HepG2 (cell line): Measurements from ENCODE around the gene CDCA4. TPM values are rescaled to one million over a fixed set of nuclear protein-coding genes. Genes with fewer than 3 reads are reported as not detected.

Experiments used
- ATAC-seq: fragments of 200-7000 bp; cut with Tn5 transposase; 3 replicates; pipeline ENCODE4 v1.9.1; 2020; ENCODE audit warnings: mild to moderate bottlenecking, moderate library complexity
- BruUV-seq: library from RNA; stranded (reverse); fragments of 400-500 nt; replicated peaks from 2 replicates; lab custom pipeline; 2021; lab: Mats Ljungman, UMichigan
- CTCF ChIA-PET: fragments of 300-600 bp; formaldehyde crosslinking; extraction: SDS; loops from one replicate; lab custom pipeline; 2021; ENCODE audit warnings: low total read pairs, inconsistent platforms, low intra/inter-chr PET ratio; lab: Yijun Ruan, JAX
- POLR2A ChIA-PET: fragments of 350-600 bp; sonication (Branson Sonifier 250); formaldehyde crosslinking; loops from one replicate; lab custom pipeline; 2020; ENCODE audit warnings: antibody characterized with exemption, inconsistent platforms; lab: Yijun Ruan, JAX
- DNase-seq: peaks from one replicate; pipeline ENCODE4 v3.0.0-alpha.2; 2015; ENCODE audit warnings: low spot score
- FAIRE-seq: peaks from 3 replicates; lab custom pipeline; 2011; peaks lifted over from hg19 to GRCh38; lab: Jason Lieb, UNC
- H2AFZ ChIP-seq: one replicate; pipeline ENCODE4 v1.6.1; 2011; ENCODE audit warnings: low read length, inconsistent platforms
- H3K27ac ChIP-seq: fragments of 300-600 bp; 3 replicates; pipeline ENCODE4 v1.8.0; 2011; ENCODE audit warnings: mixed run types, mild to moderate bottlenecking, mixed read lengths, low read length, inconsistent platforms; ENCODE audit not compliant: insufficient read depth; ENCODE audit errors: extremely low read length
- H3K27me3 ChIP-seq, 2 experiments: fragments of 200-600 bp in 1 of 2; 2 replicates in 1 of 2; 3 replicates in 1 of 2; pipeline versions ENCODE4 v1.6.0 to v1.8.0; 2011; ENCODE audit warnings: low read length in 2 of 2, mild to moderate bottlenecking in 2 of 2, moderate library complexity in 2 of 2, inconsistent platforms in 1 of 2; ENCODE audit not compliant: insufficient read depth in 2 of 2, control insufficient read depth in 1 of 2
- H3K36me3 ChIP-seq, 2 experiments: fragments of 200-600 bp in 1 of 2; replicated peaks in 1 of 2; 2 replicates in 1 of 2; 3 replicates in 1 of 2; pipeline versions ENCODE4 v1.5.1 to v1.8.0; 2011; ENCODE audit warnings: low read length in 2 of 2, inconsistent platforms in 1 of 2; ENCODE audit not compliant: insufficient read depth in 2 of 2, control insufficient read depth in 1 of 2
- H3K4me1 ChIP-seq: 2 replicates; pipeline ENCODE4 v1.5.1; 2012; ENCODE audit warnings: low read length, inconsistent platforms; ENCODE audit not compliant: insufficient read depth
- H3K4me2 ChIP-seq: 2 replicates; pipeline ENCODE4 v1.6.0; 2011; ENCODE audit warnings: low read depth, low read length, inconsistent platforms
- H3K4me3 ChIP-seq, 3 experiments: fragments of 200-600 bp in 1 of 3; sonication (generic), shearing (Covaris generic) in 1 of 3; replicated peaks in 1 of 3; 2 replicates each; pipeline ENCODE4 v1.5.1; 2011 to 2016; ENCODE audit warnings: low read length in 3 of 3, inconsistent platforms in 2 of 3, low read depth in 2 of 3, mild to moderate bottlenecking in 2 of 3, control low read depth in 1 of 3, mixed read lengths in 1 of 3; ENCODE audit not compliant: insufficient read depth in 1 of 3
- H3K79me2 ChIP-seq: one replicate; pipeline ENCODE4 v1.6.1; 2011; ENCODE audit warnings: low read length, inconsistent platforms; ENCODE audit not compliant: insufficient read depth
- H3K9ac ChIP-seq: 2 replicates; pipeline ENCODE4 v1.6.0; 2011; ENCODE audit warnings: mild to moderate bottlenecking, low read depth, low read length, inconsistent platforms; ENCODE audit not compliant: insufficient read depth
- H3K9me3 ChIP-seq: 2 replicates; pipeline ENCODE4 v1.5.1; 2012; ENCODE audit warnings: mild to moderate bottlenecking, low read length
- H4K20me1 ChIP-seq: 2 replicates; pipeline ENCODE4 v1.6.0; 2011; ENCODE audit warnings: inconsistent platforms, mild to moderate bottlenecking, low read length, moderate library complexity; ENCODE audit not compliant: insufficient read depth
- HOMEZ ChIP-seq: IDR thresholded peaks from 2 replicates; pipeline ENCODE4 v1.6.1; 2016; ENCODE audit warnings: low read depth
- KLF6 ChIP-seq: IDR thresholded peaks from 2 replicates; pipeline ENCODE4 v1.8.0; 2016; ENCODE audit warnings: missing biosample characterization, missing genetic modification reagents
- MLLT10 ChIP-seq: sonication (generic); formaldehyde crosslinking; IDR thresholded peaks from 2 replicates; pipeline ENCODE4 v1.4.0; 2020; ENCODE audit warnings: missing genetic modification reagents
- RORA ChIP-seq: sonication (generic); formaldehyde crosslinking; IDR thresholded peaks from 2 replicates; pipeline ENCODE4 v1.5.0; 2020; ENCODE audit warnings: mild to moderate bottlenecking, missing genetic modification reagents, moderate library complexity
- SMAD3 ChIP-seq: sonication (generic); formaldehyde crosslinking; IDR thresholded peaks from 2 replicates; pipeline ENCODE4 v1.4.0; 2020; ENCODE audit warnings: missing genetic modification reagents
- ZFP62 ChIP-seq: sonication (generic); formaldehyde crosslinking; IDR thresholded peaks from 2 replicates; pipeline ENCODE4 v1.4.0; 2020; ENCODE audit warnings: missing genetic modification reagents
- ZNF124 ChIP-seq: sonication (generic); formaldehyde crosslinking; IDR thresholded peaks from 2 replicates; pipeline ENCODE4 v1.4.0; 2020; ENCODE audit warnings: missing genetic modification reagents
- ZNF207 ChIP-seq: fragments of 450-650 bp; IDR thresholded peaks from 2 replicates; pipeline ENCODE4 v1.6.1; 2016; ENCODE audit warnings: antibody characterized with exemption, borderline replicate concordance
- ZNF616 ChIP-seq: sonication (generic); formaldehyde crosslinking; IDR thresholded peaks from 2 replicates; pipeline ENCODE4 v1.5.0; 2020; ENCODE audit warnings: low read depth, mild to moderate bottlenecking, missing genetic modification reagents
- ZUFSP ChIP-seq: sonication (generic); formaldehyde crosslinking; IDR thresholded peaks from 2 replicates; pipeline ENCODE4 v1.9.0; 2021; ENCODE audit warnings: missing genetic modification reagents, mild to moderate bottlenecking, borderline replicate concordance
- WGBS: methylation state at CpG from one replicate; pipeline ENCODE4 v1.1.6; 2017; ENCODE audit warnings: low lambda C conversion rate; 5-methylcytosine and 5-hydroxymethylcytosine counted together
- in situ Hi-C: cut with HindIII; loops from 2 replicates; pipeline ENCODE4 v1.10.0; 2017; ENCODE audit warnings: low pct_unique_long_range_greater_than_20kb; ENCODE audit not compliant: extremely low pct_ligation_motif_present
- intact Hi-C: fragments of 100-400 bp; cut with micrococcal nuclease; formaldehyde crosslinking; loops from one replicate; pipeline ENCODE4 v1.10.0; 2022; ENCODE audit not compliant: unreplicated experiment
- polyA plus RNA-seq, 8 experiments: library from polyadenylated mRNA; depleted of rRNA in 3 of 8; stranded (reverse) in 7 of 8; unstranded in 1 of 8; fragments of >200 nt; fragmentation: Illumina TruSeq in 4 of 8; extraction: Trizol in 4 of 8; gene quantifications; 2 replicates each; pipeline versions ENCODE4 v1.2.1 to v1.2.3, GENCODE V29; 2011 to 2016; ENCODE audit warnings: low read depth in 4 of 8, missing spikeins in 1 of 8, mixed read lengths in 1 of 8; ENCODE audit not compliant: insufficient read depth in 1 of 8
- total RNA-seq, 5 experiments: library from RNA; depleted of rRNA; stranded (reverse); fragments of >200 nt; fragmentation: Illumina TruSeq; extraction: Trizol; gene quantifications; 2 replicates each; pipeline ENCODE4 v1.2.3, GENCODE V29; 2016; ENCODE audit warnings: low read depth in 1 of 5
- TF ChIP-seq, protein P1 (sequence below): sonication (generic); formaldehyde crosslinking; IDR thresholded peaks from 2 replicates; pipeline ENCODE4 v1.4.0; 2020; ENCODE audit warnings: mild to moderate bottlenecking, missing genetic modification reagents
- TF ChIP-seq, protein P2 (sequence below): sonication (generic); formaldehyde crosslinking; IDR thresholded peaks from 2 replicates; pipeline ENCODE4 v1.9.0; 2021; ENCODE audit warnings: missing genetic modification reagents, borderline replicate concordance

The CDCA4 gene
- total and polyA plus RNA-seq, 2 of the 13 experiments (the other 11 are each of a cell fraction or from before 2014, with no cell fraction given): 19.7 to 43.1 TPM

DNA sequence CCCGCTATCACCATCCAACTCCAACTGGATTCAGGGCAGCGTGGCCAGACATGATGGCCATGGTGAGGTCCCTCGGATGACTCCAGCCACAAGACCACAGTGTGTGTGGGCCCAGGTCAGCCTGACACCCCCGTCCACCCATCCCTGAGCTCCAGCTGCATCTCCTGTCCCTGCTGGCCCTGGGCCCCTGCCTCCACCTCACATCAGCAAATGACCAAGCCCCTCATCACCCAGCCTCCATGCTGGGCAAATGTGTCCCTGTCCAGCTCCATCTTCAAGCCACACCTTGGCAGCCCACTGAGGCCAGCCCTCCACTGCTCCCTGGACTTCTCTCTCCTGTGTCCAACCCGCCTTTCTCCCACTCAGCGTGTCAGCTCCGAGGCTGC lies 41.2 kb upstream of the CDCA4 start:
- 43% methylated on average over 4 of the region's 7 CpGs for WGBS
- Histone ChIP-seq H3K36me3 (no peaks in the 10 kb centered on the region), H2AFZ (no peak overlapping the region), H3K4me1 (peaks cover 13% of the 10 kb centered on the region), H3K27ac (no peak overlapping the region), H3K9ac (no peak overlapping the region), H4K20me1 (no peaks in the 10 kb centered on the region), H3K9me3 (no peaks in the 10 kb centered on the region), H3K4me3 (no peak overlapping the region), H3K79me2 (no peaks in the 10 kb centered on the region), H3K27me3 (peaks cover 7 to 37% of the 10 kb centered on the region in 2 experiments), H3K4me2 (no peak overlapping the region)
- FAIRE-seq (no peak), DNase-seq (no peak), ATAC-seq (no peak)
- intact Hi-C loops (no loop called here), in situ Hi-C loops (no loop called here)
- CTCF ChIA-PET: no interaction called here
- no TSS peak for BruUV-seq
- TF ChIP-seq, protein P1, sequence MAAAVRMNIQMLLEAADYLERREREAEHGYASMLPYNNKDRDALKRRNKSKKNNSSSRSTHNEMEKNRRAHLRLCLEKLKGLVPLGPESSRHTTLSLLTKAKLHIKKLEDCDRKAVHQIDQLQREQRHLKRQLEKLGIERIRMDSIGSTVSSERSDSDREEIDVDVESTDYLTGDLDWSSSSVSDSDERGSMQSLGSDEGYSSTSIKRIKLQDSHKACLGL (CRISPR knock-in tag): no peak
- TF ChIP-seq HOMEZ (CRISPR knock-in tag): no peak
- TF ChIP-seq KLF6 (CRISPR knock-in tag): no peak
- TF ChIP-seq ZNF207: no peak
- TF ChIP-seq, protein P2, sequence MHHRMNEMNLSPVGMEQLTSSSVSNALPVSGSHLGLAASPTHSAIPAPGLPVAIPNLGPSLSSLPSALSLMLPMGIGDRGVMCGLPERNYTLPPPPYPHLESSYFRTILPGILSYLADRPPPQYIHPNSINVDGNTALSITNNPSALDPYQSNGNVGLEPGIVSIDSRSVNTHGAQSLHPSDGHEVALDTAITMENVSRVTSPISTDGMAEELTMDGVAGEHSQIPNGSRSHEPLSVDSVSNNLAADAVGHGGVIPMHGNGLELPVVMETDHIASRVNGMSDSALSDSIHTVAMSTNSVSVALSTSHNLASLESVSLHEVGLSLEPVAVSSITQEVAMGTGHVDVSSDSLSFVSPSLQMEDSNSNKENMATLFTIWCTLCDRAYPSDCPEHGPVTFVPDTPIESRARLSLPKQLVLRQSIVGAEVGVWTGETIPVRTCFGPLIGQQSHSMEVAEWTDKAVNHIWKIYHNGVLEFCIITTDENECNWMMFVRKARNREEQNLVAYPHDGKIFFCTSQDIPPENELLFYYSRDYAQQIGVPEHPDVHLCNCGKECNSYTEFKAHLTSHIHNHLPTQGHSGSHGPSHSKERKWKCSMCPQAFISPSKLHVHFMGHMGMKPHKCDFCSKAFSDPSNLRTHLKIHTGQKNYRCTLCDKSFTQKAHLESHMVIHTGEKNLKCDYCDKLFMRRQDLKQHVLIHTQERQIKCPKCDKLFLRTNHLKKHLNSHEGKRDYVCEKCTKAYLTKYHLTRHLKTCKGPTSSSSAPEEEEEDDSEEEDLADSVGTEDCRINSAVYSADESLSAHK (CRISPR knock-in tag): no peak
- TF ChIP-seq RORA (CRISPR knock-in tag): no peak
- no peak for TF ChIP-seq ZFP62 (CRISPR knock-in tag)
- no peak for TF ChIP-seq ZNF616 (CRISPR knock-in tag)
- TF ChIP-seq SMAD3 (CRISPR knock-in tag): no peak
- TF ChIP-seq ZNF124 (CRISPR knock-in tag): no peak
- no peak for TF ChIP-seq ZUFSP (CRISPR knock-in tag)
- no peak for TF ChIP-seq MLLT10 (CRISPR knock-in tag)
- POLR2A ChIA-PET: no interaction called here
